GM18861 (cell line): Measurements from ENCODE around the gene SMAD9.
A peak's percentile ranks its signal among the peaks of the same experiment; 100 is the strongest.

Source experiments
- ATAC-seq: cut with Tn5 transposase; IDR thresholded peaks from one replicate; pipeline ENCODE4 v1.9.1; 2021; ENCODE audit not compliant: unreplicated experiment

SMAD9 gene

DNA sequence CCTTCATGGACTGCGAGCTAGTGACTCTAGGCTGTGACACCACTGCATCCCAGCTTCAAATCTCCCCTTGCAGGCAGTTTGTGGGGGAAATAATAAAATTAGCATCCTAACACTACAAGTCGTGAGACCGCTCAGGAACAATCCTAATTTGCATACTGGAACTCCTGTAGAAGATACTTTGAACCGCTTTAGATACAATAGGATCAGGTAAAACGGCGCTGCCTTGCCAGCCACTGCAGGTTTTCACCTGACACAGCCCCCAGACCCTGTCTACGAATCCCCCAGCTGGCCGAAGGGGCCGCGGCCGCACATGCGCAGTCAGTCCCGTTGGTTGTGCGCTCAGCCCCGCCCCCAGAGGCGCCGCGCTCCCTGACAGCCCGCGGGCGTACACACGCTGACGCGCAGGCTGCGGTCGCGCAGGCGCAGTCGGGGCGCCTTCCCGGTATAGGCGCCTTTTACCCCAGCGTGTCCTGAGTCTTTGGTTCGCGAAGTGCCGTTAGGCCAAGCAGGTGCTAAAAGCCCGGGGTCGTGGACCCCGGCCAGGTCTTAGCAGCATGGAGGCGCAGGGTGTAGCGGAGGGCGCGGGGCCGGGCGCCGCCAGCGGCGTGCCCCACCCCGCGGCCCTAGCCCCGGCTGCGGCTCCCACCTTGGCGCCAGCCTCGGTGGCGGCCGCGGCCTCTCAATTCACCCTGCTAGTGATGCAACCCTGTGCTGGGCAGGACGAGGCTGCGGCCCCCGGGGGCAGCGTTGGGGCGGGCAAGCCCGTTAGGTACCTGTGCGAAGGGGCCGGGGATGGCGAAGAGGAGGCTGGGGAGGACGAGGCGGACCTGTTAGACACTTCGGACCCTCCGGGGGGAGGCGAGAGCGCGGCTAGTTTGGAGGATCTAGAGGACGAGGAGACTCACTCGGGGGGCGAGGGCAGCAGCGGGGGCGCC is 101.0 kb downstream of the SMAD9 start, which contains the start of gene RFXAP:
Gene RFXAP (plus strand): TSS at position 419 of the 935 bp plus-strand sequence. CDS start 136 bp downstream, at position 555.
- ATAC-seq, result peak; percentile 92

DNA sequence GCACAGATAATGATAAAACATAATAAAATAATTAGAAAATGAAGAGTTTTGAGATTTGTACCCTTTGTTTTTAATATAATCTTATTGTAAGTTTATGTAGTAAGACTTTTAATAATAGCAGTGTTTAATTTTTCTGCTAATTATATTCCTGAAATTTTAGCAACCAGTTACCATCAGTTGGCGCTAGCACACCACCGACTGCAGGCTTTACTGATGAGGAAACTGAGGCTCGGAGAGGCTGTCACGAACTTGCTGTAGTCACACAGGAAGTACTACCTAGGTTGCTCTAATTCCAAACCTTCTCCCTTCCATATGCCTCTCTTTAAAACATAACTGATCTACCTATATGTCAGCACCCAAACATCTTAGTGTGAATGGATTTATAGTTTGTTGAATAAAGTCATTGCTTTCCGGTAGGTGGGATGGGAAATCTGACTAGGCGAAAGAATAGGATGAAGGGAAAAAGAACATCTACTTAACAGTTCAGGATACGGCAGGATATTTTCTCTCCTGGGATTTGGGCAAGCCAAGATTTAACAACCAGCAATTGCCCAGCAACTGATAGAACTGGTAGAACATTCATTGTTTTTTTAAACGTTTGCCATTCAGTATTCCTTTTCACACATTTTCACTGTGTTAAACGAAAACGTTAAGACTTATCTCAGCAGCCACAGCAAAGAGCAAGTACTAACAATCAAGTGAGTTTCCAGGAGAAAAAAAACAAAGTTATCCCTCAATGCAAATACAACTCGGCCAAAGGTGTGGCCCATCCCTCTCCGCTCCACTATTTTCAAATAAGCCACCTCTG is 101.8 kb downstream of the SMAD9 start:
- no peak for ATAC-seq

DNA sequence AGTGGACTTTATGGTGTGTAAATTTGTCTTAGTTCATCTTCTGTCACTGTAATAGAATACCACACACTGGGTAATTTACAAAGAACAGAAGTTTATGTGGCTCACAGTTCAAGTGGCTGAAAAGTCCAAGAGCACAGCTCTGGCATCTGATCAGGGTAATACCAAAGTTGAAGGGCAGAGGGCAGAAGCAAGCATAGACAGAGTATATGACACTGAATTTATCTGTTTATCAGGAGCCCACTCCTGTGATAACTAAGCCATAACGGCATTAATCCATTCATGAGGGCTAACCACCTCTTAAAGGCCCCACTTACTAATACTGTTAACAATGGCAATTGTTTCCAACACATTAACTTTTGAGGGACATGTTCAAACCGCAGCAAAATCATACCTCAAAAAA is 105.0 kb downstream of the SMAD9 start:
- no peak for ATAC-seq

DNA sequence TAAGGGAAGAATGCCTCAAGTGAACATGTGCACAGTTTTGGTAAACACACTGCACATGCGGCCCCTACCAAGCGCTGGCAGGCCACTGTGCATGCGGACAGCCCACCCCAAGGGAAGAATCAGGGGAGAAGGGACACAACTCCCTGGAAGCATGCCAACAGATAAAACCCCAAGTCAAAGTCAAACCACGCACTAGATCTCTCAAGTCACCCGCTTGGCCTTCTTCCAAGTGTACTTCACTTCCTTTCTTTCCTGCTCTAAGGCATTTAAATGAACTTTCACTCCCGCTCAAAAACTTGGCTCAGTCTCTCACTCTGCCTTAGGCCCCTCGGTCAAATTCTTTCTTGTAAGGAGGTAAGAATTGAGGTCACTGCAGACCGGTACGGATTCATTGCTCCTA is 105.6 kb downstream of the SMAD9 start:
- no peak for ATAC-seq

DNA sequence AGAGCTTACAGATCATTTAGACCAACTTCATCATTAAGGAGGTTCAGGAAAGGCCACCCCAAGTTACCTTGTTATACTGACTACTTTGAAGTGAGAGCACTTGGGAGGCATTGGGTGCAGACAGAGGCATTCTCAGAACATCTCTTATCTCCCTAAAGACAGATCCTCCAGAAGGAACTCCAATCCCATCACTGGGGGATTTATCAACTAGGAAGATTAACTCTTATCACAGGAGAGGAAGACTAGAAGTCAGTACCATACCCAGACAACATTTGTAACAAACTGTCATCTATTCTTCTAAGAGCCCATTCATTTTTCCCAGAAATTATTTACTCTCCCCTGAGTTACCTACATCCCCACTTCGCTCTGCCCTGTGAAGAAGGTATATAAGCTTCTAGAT is 106.8 kb downstream of the SMAD9 start:
- no peak for ATAC-seq

DNA sequence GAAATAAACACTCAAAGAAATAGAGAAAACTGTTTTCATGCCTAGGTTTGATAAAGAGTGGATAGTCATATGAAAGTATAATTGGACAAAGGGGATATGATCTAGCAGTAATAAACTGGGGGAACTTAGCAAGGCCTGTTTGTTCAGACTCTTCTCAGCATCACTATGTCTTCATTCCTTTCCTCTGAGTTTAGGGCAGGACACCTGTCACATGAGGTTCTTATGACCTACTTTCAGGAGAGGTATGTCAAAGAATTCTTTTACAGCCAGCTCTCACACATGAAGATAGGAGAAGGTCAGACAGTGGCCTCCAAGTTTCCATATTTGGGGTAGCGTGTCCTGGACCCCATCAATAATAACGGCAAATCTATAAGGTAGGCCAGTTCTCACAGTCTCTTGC is 112.4 kb downstream of the SMAD9 start:
- ATAC-seq, result no peak

DNA sequence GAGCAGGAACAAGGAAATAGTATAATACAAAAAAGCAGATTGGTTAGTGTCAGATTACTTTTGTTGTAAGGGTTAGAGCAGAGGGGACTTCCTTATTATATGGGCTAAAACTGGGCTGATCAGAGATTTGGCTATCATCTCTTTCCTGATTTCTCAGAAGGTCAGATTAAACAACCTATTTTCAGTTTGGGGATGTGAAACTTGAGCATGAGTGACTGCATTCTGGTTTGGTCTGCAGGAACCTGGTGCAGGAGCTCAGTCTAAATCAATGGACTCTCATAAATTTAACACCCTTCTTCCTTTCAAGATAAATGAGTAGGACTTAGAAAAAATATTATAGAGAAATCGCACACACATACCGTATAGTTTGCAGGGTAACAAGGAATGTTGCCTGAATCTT is 113.9 kb downstream of the SMAD9 start:
- ATAC-seq, result no peak

DNA sequence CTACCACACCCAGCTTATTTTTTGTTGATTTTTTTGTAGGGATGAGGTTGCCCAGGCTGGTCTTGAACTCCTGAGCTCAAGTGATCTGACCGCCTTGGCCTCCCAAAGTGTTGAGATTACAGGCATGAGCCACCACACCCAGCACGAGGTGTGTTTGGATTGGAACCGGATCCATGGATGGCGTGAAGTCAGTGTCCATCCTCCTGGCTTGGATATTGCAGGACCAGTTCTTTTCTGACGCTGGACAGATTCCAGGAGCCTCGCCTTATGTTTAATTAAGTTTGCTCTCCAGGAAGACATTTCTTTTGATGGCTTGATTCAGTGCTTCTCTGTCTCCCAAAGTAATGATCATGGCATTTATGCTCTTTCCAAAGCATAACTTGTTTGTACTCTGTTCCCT is 115.5 kb downstream of the SMAD9 start:
- no peak for ATAC-seq

DNA sequence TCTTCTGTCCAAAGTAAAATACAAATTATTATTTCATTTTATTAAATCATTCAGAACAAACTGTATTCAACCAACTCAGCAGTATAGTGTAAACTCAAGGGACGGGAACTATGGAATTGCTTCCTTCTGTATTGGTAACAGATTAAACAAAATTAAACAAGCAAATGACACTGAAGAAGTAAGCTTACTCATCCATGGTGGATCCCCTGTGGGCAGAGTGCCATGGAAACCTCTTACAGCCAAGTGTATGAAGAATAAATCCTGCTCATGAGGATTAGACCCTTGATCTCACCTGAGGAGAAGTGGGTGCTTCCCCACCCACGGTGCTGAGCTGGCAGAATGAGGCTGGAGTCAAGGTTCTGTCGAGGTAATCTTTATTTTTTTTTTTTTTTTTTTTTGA is 119.0 kb downstream of the SMAD9 start:
- no peak for ATAC-seq

DNA sequence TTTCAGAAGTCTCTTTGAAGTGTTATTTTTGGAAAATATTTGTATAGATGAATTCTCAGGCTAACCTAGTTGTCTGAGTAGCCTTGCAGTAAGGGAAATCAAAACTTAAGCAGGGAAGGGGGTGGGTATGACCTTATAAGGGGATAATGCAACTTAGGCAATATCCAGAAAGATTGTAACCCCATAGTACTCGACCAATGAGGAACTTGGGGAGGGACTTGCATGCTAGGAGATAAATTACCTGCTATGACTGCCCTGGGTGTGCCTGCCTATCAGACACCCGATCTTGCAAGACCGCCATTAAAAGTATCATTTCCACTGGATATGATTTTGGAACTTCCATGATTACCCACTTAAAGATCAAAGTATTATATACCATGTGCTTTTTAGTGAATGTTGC is 124.0 kb downstream of the SMAD9 start:
- no peak for ATAC-seq

DNA sequence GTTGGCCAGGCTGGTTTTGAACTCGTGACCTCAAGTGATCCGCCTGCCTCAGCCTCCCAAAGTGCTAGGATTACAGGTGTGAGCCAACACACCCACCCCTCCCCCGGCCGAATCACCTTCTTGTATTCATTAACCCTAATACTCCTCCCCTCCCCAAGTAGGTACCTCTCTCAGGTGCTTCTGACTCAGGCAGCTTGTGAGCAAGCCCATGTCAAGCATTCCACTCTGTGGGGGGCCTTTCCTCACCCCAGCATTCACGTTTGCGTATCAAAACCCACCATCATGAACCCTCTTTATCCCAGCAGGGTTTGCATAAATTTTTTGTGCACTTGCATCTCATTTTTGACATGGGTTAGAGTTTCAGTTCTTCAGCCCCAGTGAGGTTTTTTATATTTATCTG is 124.6 kb downstream of the SMAD9 start:
- no peak for ATAC-seq
